ENCODE data around the gene TANC1.

DNA sequence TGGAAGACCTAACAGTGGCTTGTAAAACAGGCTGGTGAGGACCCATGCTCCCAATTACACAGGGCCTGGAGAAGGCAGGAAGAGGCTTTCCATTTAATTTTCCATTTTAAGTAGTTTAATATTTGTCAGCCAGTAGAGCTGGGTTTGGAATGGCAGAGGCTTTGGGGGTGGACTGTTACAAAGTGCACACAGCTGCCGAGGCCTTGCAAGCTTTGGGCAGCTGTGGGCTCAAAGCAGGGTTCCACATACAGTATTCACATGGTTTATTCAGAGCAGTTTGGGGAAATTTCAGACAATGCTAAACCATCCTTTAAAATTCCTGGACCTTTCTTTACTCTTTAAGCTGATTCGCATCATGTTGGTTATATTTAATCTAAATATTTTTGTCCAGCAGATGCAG is 185.5 kb downstream of the TANC1 start:
- TF ChIP-seq, protein P1, sequence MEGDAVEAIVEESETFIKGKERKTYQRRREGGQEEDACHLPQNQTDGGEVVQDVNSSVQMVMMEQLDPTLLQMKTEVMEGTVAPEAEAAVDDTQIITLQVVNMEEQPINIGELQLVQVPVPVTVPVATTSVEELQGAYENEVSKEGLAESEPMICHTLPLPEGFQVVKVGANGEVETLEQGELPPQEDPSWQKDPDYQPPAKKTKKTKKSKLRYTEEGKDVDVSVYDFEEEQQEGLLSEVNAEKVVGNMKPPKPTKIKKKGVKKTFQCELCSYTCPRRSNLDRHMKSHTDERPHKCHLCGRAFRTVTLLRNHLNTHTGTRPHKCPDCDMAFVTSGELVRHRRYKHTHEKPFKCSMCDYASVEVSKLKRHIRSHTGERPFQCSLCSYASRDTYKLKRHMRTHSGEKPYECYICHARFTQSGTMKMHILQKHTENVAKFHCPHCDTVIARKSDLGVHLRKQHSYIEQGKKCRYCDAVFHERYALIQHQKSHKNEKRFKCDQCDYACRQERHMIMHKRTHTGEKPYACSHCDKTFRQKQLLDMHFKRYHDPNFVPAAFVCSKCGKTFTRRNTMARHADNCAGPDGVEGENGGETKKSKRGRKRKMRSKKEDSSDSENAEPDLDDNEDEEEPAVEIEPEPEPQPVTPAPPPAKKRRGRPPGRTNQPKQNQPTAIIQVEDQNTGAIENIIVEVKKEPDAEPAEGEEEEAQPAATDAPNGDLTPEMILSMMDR (IDR thresholded peaks at IDR 0.05): no peak
- TF ChIP-seq POLR2AphosphoS5 (IDR thresholded peaks at IDR 0.05) (no peak), EP300 (IDR thresholded peaks at IDR 0.05) (no peak)

All from sigmoid colon (tissue), 4 donors.